ENCODE results near the gene TMEM98.
A peak's percentile ranks its signal among the peaks of the same experiment; 100 is the strongest.

TMEM98 gene

GRCh38 chr17:32931686-32932085 is 3.7 kb downstream of the TMEM98 start:
- Histone ChIP-seq H3K9me3 (no peaks in the 10 kb centered on the region), H3K27ac (no peak overlapping the region), H3K4me1 (ENCODE audit: control insufficient read depth in 1 of 2, insufficient read depth in 1 of 2, low read depth in 1 of 2, low read length in 1 of 2) (peaks cover 0 to 2% of the 10 kb centered on the region in 2 experiments), H3K4me3 (ENCODE audit: low read depth in 1 of 2, low read length in 1 of 2) (no peak overlapping the region), H3K27me3 (peaks cover 59% of the 10 kb centered on the region), H3K36me3 (no peaks in the 10 kb centered on the region)
- TF ChIP-seq CTCF (IDR thresholded peaks at IDR 0.05): no peak

GRCh38 chr17:32933881-32934280 is 5.9 kb downstream of the TMEM98 start:
- H3K4me3 ChIP-seq (ENCODE audit: low read depth in 1 of 2, low read length in 1 of 2): no peak overlapping the region
- H3K27me3 ChIP-seq: peaks cover 37% of the 10 kb centered on the region
- no peaks in the 10 kb centered on the region for H3K9me3 ChIP-seq
- H3K36me3 ChIP-seq: no peaks in the 10 kb centered on the region
- no peaks in the 10 kb centered on the region for H3K4me1 ChIP-seq (ENCODE audit: control insufficient read depth in 1 of 2, insufficient read depth in 1 of 2, low read depth in 1 of 2, low read length in 1 of 2)
- no peak overlapping the region for H3K27ac ChIP-seq
- no peak for TF ChIP-seq CTCF (IDR thresholded peaks at IDR 0.05)

GRCh38 chr17:32935726-32936125 is 7.8 kb downstream of the TMEM98 start:
- Histone ChIP-seq H3K4me1 (ENCODE audit: control insufficient read depth in 1 of 2, insufficient read depth in 1 of 2, low read depth in 1 of 2, low read length in 1 of 2) (no peaks in the 10 kb centered on the region), H3K36me3 (no peaks in the 10 kb centered on the region), H3K9me3 (no peaks in the 10 kb centered on the region), H3K27ac (no peak overlapping the region), H3K4me3 (ENCODE audit: low read depth in 1 of 2, low read length in 1 of 2) (no peak overlapping the region), H3K27me3 (peaks cover 18% of the 10 kb centered on the region)
- TF ChIP-seq CTCF (IDR thresholded peaks at IDR 0.05): no peak

- Histone ChIP-seq H3K27ac (no peak overlapping the region), H3K36me3 (no peaks in the 10 kb centered on the region), H3K4me1 (ENCODE audit: control insufficient read depth in 1 of 2, insufficient read depth in 1 of 2, low read depth in 1 of 2, low read length in 1 of 2) (no peaks in the 10 kb centered on the region)
Observed at GRCh38 chr17:32936186-32936893, 8.4 kb downstream of the TMEM98 start.

DNA sequence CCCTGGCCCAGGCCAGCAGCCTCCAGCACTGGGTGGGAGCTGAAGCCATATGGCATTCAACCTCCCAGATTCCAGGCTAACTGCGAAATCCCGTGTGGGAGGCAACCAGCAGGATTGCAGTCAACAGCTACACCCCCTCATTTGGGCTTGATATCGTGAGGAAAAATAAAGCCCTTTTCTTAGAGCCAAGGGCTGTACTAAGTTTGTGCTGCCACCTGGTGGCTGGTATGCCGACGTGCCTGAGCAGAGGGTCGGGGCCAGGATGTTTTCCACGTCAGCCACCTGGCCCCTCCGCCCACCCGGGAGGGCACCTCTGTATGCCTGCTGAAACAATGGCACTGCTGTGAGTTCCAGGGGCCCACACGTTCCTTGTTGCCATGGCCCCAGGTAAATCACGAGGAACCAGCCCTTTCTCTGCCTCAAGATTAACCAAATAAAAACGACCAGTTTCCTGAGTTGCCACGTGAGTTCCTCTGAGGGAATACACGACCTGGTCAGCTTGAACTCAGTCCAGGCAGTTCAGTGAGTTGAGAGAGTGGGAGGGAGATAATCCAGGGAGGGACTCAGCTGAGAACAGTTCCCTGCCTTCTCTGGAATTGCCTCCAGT is 9.0 kb downstream of the TMEM98 start:
- no peaks in the 10 kb centered on the region for H3K9me3 ChIP-seq
- peaks cover 7% of the 10 kb centered on the region for H3K27me3 ChIP-seq
- no peaks in the 10 kb centered on the region for H3K4me1 ChIP-seq (ENCODE audit: control insufficient read depth in 1 of 2, insufficient read depth in 1 of 2, low read depth in 1 of 2, low read length in 1 of 2)
- peak; percentile 23 for TF ChIP-seq CTCF (IDR thresholded peaks at IDR 0.05)
- H3K27ac ChIP-seq: no peak overlapping the region
- no peaks in the 10 kb centered on the region for H3K36me3 ChIP-seq
- H3K4me3 ChIP-seq (ENCODE audit: low read depth in 1 of 2, low read length in 1 of 2): no peak overlapping the region

More at GRCh38 chr17:32936186-32936893, 8.4 kb downstream of the TMEM98 start:
- no peak for TF ChIP-seq CTCF (IDR thresholded peaks at IDR 0.05)
- H3K4me3 ChIP-seq (ENCODE audit: low read depth in 1 of 2, low read length in 1 of 2): no peak overlapping the region
- no peaks in the 10 kb centered on the region for H3K9me3 ChIP-seq
- peaks cover 12% of the 10 kb centered on the region for H3K27me3 ChIP-seq
